ENCODE data around the gene PPP2R2B. TPM values are rescaled to one million over a fixed set of nuclear protein-coding genes. Genes with fewer than 3 reads are reported as not detected.
"Not testable (repeated sequence)": the region's sequence is repeated elsewhere in the genome, so short reads cannot be mapped to it uniquely, and the experiment has no call there.

Gene PPP2R2B
- polyA plus RNA-seq, 2 of the 4 experiments (the other 2 are of a cell fraction): not detected

- TF ChIP-seq, protein P1, sequence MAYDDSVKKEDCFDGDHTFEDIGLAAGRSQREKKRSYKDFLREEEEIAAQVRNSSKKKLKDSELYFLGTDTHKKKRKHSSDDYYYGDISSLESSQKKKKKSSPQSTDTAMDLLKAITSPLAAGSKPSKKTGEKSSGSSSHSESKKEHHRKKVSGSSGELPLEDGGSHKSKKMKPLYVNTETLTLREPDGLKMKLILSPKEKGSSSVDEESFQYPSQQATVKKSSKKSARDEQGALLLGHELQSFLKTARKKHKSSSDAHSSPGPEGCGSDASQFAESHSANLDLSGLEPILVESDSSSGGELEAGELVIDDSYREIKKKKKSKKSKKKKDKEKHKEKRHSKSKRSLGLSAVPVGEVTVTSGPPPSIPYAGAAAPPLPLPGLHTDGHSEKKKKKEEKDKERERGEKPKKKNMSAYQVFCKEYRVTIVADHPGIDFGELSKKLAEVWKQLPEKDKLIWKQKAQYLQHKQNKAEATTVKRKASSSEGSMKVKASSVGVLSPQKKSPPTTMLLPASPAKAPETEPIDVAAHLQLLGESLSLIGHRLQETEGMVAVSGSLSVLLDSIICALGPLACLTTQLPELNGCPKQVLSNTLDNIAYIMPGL (CRISPR knock-in tag; IDR thresholded peaks at IDR 0.05; ENCODE audit: borderline replicate concordance): no peak
- TF ChIP-seq SREBF2 (IDR thresholded peaks at IDR 0.05) (no peak), CHD2 (IDR thresholded peaks at IDR 0.05; ENCODE audit: low read length, partially characterized antibody) (no peak), RARB (CRISPR knock-in tag; IDR thresholded peaks at IDR 0.05) (no peak), EHF (CRISPR knock-in tag; IDR thresholded peaks at IDR 0.05) (no peak), ZSCAN20 (CRISPR knock-in tag; IDR thresholded peaks at IDR 0.05) (no peak)
Measured at GRCh38 chr5:146562461-146562860, 316.1 kb downstream of the PPP2R2B start (continued).

GRCh38 chr5:146561711-146562110, 316.8 kb downstream of the PPP2R2B start:
- Histone ChIP-seq H3K4me1 (no peaks in the 10 kb centered on the region), H3K27ac (no peak overlapping the region), H3K4me3 (no peak overlapping the region), H3K4me2 (no peak overlapping the region), H3K9me3 (no peaks in the 10 kb centered on the region)
- TF ChIP-seq JUNB (IDR thresholded peaks at IDR 0.05) (no peak), NFE2L2 (conservative IDR thresholded peaks at IDR 0.05; ENCODE audit: low read length) (no peak), RAD21 (conservative IDR thresholded peaks at IDR 0.05 in 1 of 2, IDR thresholded peaks at IDR 0.05 in 1 of 2) (no peak), CBX8 (IDR thresholded peaks at IDR 0.05) (no peak), FOSB (CRISPR knock-in tag; IDR thresholded peaks at IDR 0.05) (no peak), CBX2 (IDR thresholded peaks at IDR 0.05; ENCODE audit: borderline replicate concordance, low read depth) (no peak)
- no peak for FAIRE-seq
- ATAC-seq: no peak
- 10% methylated on average over 5 of the region's 5 CpGs for WGBS (ENCODE audit: missing lambda C conversion rate)
- no peak for DNase-seq (ENCODE audit: low read depth in 1 of 2, low spot score in 1 of 2)
- ChIA-PET POLR2A (no interaction called here), CTCF (interaction anchor here (0.7 to 1.6 kb wide), 4 partner anchors 19 to 627 kb away, joined by 3 to 4 read pairs (median 4); no protein-coding TSS in a partner anchor)

- H3K4me3 ChIP-seq: no peak overlapping the region
- no peak overlapping the region for H3K4me2 ChIP-seq
- FAIRE-seq: no peak
- no peak; a peak in 1 of 6 replicates for ATAC-seq
- no peak overlapping the region for H3K27ac ChIP-seq
- H3K9me3 ChIP-seq: no peaks in the 10 kb centered on the region
- ChIA-PET POLR2A (no interaction called here), CTCF (interaction anchor here (1.4 kb wide), 1 partner anchor 27 kb away, joined by 3 read pairs; no protein-coding TSS in a partner anchor)
- DNase-seq (ENCODE audit: low read depth in 1 of 2, low spot score in 1 of 2): no peak
- H3K4me1 ChIP-seq: no peaks in the 10 kb centered on the region
- TF ChIP-seq CBX8 (IDR thresholded peaks at IDR 0.05) (no peak), HOXB5 (CRISPR knock-in tag; IDR thresholded peaks at IDR 0.05) (no peak)
- 12% methylated on average over 3 of the region's 3 CpGs for WGBS (ENCODE audit: missing lambda C conversion rate)
Measured at GRCh38 chr5:146560205-146560812, 318.2 kb downstream of the PPP2R2B start.

DNA sequence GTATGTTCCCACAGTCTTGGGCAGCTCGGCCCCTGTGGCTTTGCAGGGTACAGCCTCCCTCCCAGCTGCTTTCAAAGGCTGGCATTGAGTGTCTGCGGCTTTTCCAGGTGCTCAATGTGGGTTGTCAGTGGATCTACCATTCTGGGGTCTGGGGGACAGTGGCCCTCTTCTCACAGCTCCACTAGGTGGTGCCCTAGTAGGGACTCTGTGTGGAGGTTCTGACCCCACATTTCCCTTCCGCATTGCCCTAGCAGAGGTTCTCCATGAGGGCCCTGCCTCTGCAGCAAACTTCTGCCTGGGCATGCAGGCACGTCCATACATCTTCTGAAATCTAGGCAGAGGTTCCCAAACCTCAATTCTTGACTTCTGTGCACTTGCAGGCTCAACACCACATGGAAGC, 321.7 kb downstream of the PPP2R2B start:
- ATAC-seq; H3K4me3 ChIP-seq; POLR2A ChIA-PET; H3K4me2 ChIP-seq; H3K27ac ChIP-seq; H3K4me1 ChIP-seq; H3K9me3 ChIP-seq; DNase-seq (ENCODE audit: low read depth in 1 of 2, low spot score in 1 of 2); FAIRE-seq: not testable (repeated sequence)
- CTCF ChIA-PET: interaction anchor here (0.7 kb wide), 1 partner anchor 409 kb away, joined by 5 read pairs; no protein-coding TSS in a partner anchor
- TF ChIP-seq RAD21 (conservative IDR thresholded peaks at IDR 0.05 in 1 of 2, IDR thresholded peaks at IDR 0.05 in 1 of 2): peak in 1 of 2 experiments; percentile 15; a peak in 1 of 5 replicates
- WGBS (ENCODE audit: missing lambda C conversion rate): 18% methylated on average over 3 of the region's 4 CpGs

DNA sequence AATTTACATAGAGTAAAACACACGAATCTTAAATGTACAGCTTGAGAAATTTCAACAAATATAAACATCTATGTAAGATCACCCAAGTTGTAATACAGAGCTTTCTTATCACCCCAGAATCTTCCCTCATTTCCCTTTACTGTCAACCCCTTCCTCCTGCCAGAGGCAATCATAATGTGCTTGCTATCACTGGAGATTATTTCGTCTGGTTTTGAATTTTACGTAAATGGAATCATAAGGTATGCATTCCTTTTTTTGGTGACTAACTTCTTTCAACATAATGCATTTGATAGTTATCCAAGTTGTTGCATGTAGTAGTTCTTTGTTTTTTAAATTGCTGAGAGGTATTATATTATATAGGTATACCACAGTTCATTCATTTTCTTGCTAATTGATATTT, 325.1 kb downstream of the PPP2R2B start:
- ATAC-seq: no peak
- no peak for DNase-seq (ENCODE audit: low read depth in 1 of 2, low spot score in 1 of 2)
- H3K4me1 ChIP-seq: no peaks in the 10 kb centered on the region
- no peak overlapping the region for H3K27ac ChIP-seq
- H3K9me3 ChIP-seq: no peaks in the 10 kb centered on the region
- 32% methylated on average over 3 of the region's 3 CpGs for WGBS (ENCODE audit: missing lambda C conversion rate)
- no peak overlapping the region for H3K4me2 ChIP-seq
- FAIRE-seq: no peak
- TF ChIP-seq SREBF2 (IDR thresholded peaks at IDR 0.05) (no peak), ATOH8 (CRISPR knock-in tag; IDR thresholded peaks at IDR 0.05; ENCODE audit: low read depth) (no peak), FOSB (CRISPR knock-in tag; IDR thresholded peaks at IDR 0.05) (no peak), CHD4 (IDR thresholded peaks at IDR 0.05; ENCODE audit: borderline replicate concordance) (no peak), RAD21 (conservative IDR thresholded peaks at IDR 0.05 in 1 of 2, IDR thresholded peaks at IDR 0.05 in 1 of 2) (no peak), KDM5A (IDR thresholded peaks at IDR 0.05) (no peak)
- H3K4me3 ChIP-seq: no peak overlapping the region
- CTCF ChIA-PET: interaction anchor here (1.2 to 1.5 kb wide), 2 partner anchors 13 to 414 kb away, joined by 3 read pairs; no protein-coding TSS in a partner anchor
- POLR2A ChIA-PET: no interaction called here
